ENCODE results near the gene NODAL.

DNA sequence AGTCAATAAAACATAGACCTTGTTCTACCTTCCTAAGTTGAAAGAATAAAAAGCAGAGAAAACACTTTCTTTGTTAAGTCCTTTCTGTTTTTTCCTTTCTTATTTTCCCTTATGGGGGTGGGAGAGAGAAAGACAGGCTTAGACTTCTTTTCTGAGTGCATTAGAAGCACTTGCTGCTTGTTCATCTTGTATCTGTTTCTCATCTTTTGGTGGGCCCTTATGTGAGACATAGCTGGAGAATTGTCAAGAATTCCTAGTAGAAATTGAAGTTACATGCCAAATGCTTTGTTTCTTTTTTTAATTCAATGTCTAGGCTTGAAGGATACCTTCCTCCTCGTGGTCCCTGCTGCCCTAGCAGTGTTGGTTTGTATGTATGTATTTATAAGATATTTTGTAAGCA is 30.9 kb downstream of the NODAL start:
- TF ChIP-seq POLR2A (IDR thresholded peaks at IDR 0.05; ENCODE audit: low read length), result no peak
- TF ChIP-seq GATA1 (IDR thresholded peaks at IDR 0.05; ENCODE audit: low read depth, low read length), result no peak

Data from erythroblast (primary cell).